ENCODE results near the gene ZNF280B. TPM values are rescaled to one million over a fixed set of nuclear protein-coding genes. Genes with fewer than 3 reads are reported as not detected.
"Not testable (repeated sequence)": the region's sequence is repeated elsewhere in the genome, so short reads cannot be mapped to it uniquely, and the experiment has no call there.

The ZNF280B gene
- polyA plus RNA-seq, 1 donor from 2014 or later = 0.98 TPM

GRCh38 chr22:22533863-22534262, 25.3 kb upstream of the ZNF280B start:
- Histone ChIP-seq H3K4me3 (ENCODE audit: low read length) (no peak overlapping the region), H3K9ac (ENCODE audit: low read length) (no peak overlapping the region), H4K20me1 (ENCODE audit: insufficient read depth) (no peaks in the 10 kb centered on the region), H3K9me2 (ENCODE audit: insufficient read depth, low read length) (no peaks in the 10 kb centered on the region), H3K9me3 (ENCODE audit: low read length) (no peaks in the 10 kb centered on the region), H3K79me2 (replicated peaks; ENCODE audit: insufficient read depth, low read length) (no peaks in the 10 kb centered on the region), H2AFZ (ENCODE audit: low read depth, low read length) (no peak overlapping the region), H3K27me3 (ENCODE audit: insufficient read depth, low read depth, low read length) (no peaks in the 10 kb centered on the region), H3K36me3 (ENCODE audit: insufficient read depth, low read length) (no peaks in the 10 kb centered on the region), H3K27ac (ENCODE audit: low read length) (no peak overlapping the region), H3F3A (ENCODE audit: insufficient read depth, low read length, poor library complexity, severe bottlenecking) (no peaks in the 10 kb centered on the region), H3K4me2 (ENCODE audit: low read length) (no peak overlapping the region)
- no peak for TF ChIP-seq SMC3 (conservative IDR thresholded peaks at IDR 0.05; ENCODE audit: poor library complexity)

GRCh38 chr22:22533417-22533816, 24.9 kb upstream of the ZNF280B start:
- Histone ChIP-seq H3K79me2 (replicated peaks; ENCODE audit: insufficient read depth, low read length) (no peaks in the 10 kb centered on the region), H3K4me2 (ENCODE audit: low read length) (no peak overlapping the region), H4K20me1 (ENCODE audit: insufficient read depth) (no peaks in the 10 kb centered on the region), H3K9ac (ENCODE audit: low read length) (no peak overlapping the region), H3K9me3 (ENCODE audit: low read length) (no peaks in the 10 kb centered on the region), H3K36me3 (ENCODE audit: insufficient read depth, low read length) (no peaks in the 10 kb centered on the region), H3K4me3 (ENCODE audit: low read length) (no peak overlapping the region), H3K27me3 (ENCODE audit: insufficient read depth, low read depth, low read length) (no peaks in the 10 kb centered on the region), H2AFZ (ENCODE audit: low read depth, low read length) (no peak overlapping the region), H3K27ac (ENCODE audit: low read length) (no peak overlapping the region), H3F3A (ENCODE audit: insufficient read depth, low read length, poor library complexity, severe bottlenecking) (no peaks in the 10 kb centered on the region), H3K9me2 (ENCODE audit: insufficient read depth, low read length) (no peaks in the 10 kb centered on the region)
- TF ChIP-seq EP300 (conservative IDR thresholded peaks at IDR 0.05; ENCODE audit: poor library complexity, severe bottlenecking) (no peak), MXI1 (conservative IDR thresholded peaks at IDR 0.05; ENCODE audit: poor library complexity, severe bottlenecking) (no peak), EZH2 (IDR thresholded peaks at IDR 0.05; ENCODE audit: borderline replicate concordance, insufficient read depth, low read length, poor library complexity, severe bottlenecking) (no peak), SMC3 (conservative IDR thresholded peaks at IDR 0.05; ENCODE audit: poor library complexity) (no peak), CTCF (IDR thresholded peaks at IDR 0.05; ENCODE audit: poor library complexity, severe bottlenecking) (no peak), TAF1 (IDR thresholded peaks at IDR 0.05; ENCODE audit: low read depth) (no peak), POLR2AphosphoS5 (IDR thresholded peaks at IDR 0.05) (no peak), REST (IDR thresholded peaks at IDR 0.05; ENCODE audit: borderline replicate concordance) (no peak), RAD21 (conservative IDR thresholded peaks at IDR 0.05) (no peak)

- H3K79me2 ChIP-seq (replicated peaks; ENCODE audit: insufficient read depth, low read length); H3K9ac ChIP-seq (ENCODE audit: low read length); H3K27me3 ChIP-seq (ENCODE audit: insufficient read depth, low read depth, low read length); H3F3A ChIP-seq (ENCODE audit: insufficient read depth, low read length, poor library complexity, severe bottlenecking); H3K36me3 ChIP-seq (ENCODE audit: insufficient read depth, low read length); H2AFZ ChIP-seq (ENCODE audit: low read depth, low read length); H3K27ac ChIP-seq (ENCODE audit: low read length); H3K4me3 ChIP-seq (ENCODE audit: low read length); H4K20me1 ChIP-seq (ENCODE audit: insufficient read depth); H3K9me2 ChIP-seq (ENCODE audit: insufficient read depth, low read length); H3K9me3 ChIP-seq (ENCODE audit: low read length); H3K4me2 ChIP-seq (ENCODE audit: low read length): not testable (repeated sequence)
These were observed 24.1 kb upstream of the ZNF280B start for GRCh38 chr22:22532547-22533071.

Data from neural cell (in vitro differentiated cells).